Measurements from ENCODE around the gene LIAS.
"Not testable (repeated sequence)": the region's sequence is repeated elsewhere in the genome, so short reads cannot be mapped to it uniquely, and the experiment has no call there.

The LIAS gene

GRCh38 chr4:39453738-39454137, 5.1 kb upstream of the LIAS start:
- DNase-seq: no peak

- no peak for DNase-seq
These were observed 3.4 kb upstream of the LIAS start for GRCh38 chr4:39455486-39455885.

- no peak for DNase-seq
These were observed 1.7 kb upstream of the LIAS start for GRCh38 chr4:39456946-39457763.

GRCh38 chr4:39458161-39458504, 723 bp upstream of the LIAS start:
- DNase-seq: not testable (repeated sequence)

- DNase-seq: no peak
These were observed 6.1 kb downstream of the LIAS start for GRCh38 chr4:39464886-39465501.

- no peak for DNase-seq
These were observed 7.9 kb downstream of the LIAS start for GRCh38 chr4:39466747-39467146.

GRCh38 chr4:39467464-39467863, 8.6 kb downstream of the LIAS start:
- DNase-seq: no peak

GRCh38 chr4:39469429-39470077, 10.7 kb downstream of the LIAS start:
- DNase-seq: peak; percentile 73

GRCh38 chr4:39470402-39470801, 11.5 kb downstream of the LIAS start:
- DNase-seq: no peak

GRCh38 chr4:39472396-39472795, 13.5 kb downstream of the LIAS start:
- no peak for DNase-seq

GRCh38 chr4:39476187-39476895, 17.5 kb downstream of the LIAS start:
- no peak for DNase-seq

- DNase-seq: no peak
These were observed 21.4 kb downstream of the LIAS start for GRCh38 chr4:39480251-39480650.

GRCh38 chr4:39480902-39481695, 22.2 kb downstream of the LIAS start:
- no peak for DNase-seq

GRCh38 chr4:39484582-39485272, 25.9 kb downstream of the LIAS start:
- DNase-seq: no peak

GRCh38 chr4:39486221-39486804, 27.5 kb downstream of the LIAS start:
- DNase-seq: no peak

- DNase-seq: no peak
These were observed 31.5 kb downstream of the LIAS start for GRCh38 chr4:39490322-39490721.

- no peak for DNase-seq
These were observed 35.5 kb downstream of the LIAS start for GRCh38 chr4:39494354-39494753.

GRCh38 chr4:39495446-39496213, 36.8 kb downstream of the LIAS start:
- DNase-seq: no peak

- no peak for DNase-seq
These were observed 39.3 kb downstream of the LIAS start for GRCh38 chr4:39497909-39498726.

- no peak for DNase-seq
These were observed 39.8 kb downstream of the LIAS start for GRCh38 chr4:39498727-39499020.

All from NCI-H1694 (cell line).